Neural progenitor cell (in vitro differentiated cells): ENCODE data around the gene PRDM1.

Experiments used
- EZH2phosphoT487 ChIP-seq: fragments of 200-600 bp; sonication (generic); IDR thresholded peaks from 2 replicates; pipeline ENCODE4 v1.6.1; 2017; ENCODE audit warnings: antibody characterized with exemption
- TF ChIP-seq, protein P1 (sequence below): fragments of 200-600 bp; sonication (generic); IDR thresholded peaks from 2 replicates; pipeline ENCODE4 v1.5.1; 2017; ENCODE audit warnings: antibody characterized with exemption, mild to moderate bottlenecking

DNA sequence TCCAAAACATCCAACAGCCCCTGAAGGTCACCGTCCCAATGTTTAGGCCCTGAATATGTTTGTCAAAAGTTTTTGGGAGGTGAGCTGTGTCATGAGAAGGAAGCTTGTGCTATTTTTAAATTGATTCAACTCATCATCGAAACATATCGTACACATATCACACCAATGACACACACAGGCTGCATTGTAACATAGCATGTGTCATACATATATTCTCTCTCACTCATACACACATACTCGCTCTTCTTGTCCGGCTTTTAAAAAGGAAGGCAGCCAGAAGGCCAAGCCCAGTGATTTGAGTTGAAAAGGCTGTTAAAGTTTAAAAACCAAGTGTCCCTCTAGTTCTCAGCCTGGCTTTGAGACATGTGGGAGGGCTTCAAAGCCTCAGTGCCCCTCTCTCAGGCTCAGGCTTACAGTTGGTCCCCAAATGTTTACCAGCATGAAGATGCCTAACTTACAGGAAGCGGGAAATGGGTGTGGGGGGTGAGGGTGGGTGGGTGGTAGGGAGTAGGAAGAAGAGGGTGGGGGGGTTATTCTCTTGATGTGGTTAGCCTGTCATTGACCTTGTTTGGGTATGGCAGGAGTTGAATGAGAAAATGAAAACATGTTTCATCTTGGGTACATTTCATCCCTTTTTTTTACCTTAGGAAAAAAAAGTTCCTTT lies 3.3 kb upstream of the PRDM1 start:
- no peak for TF ChIP-seq EZH2phosphoT487
- TF ChIP-seq, protein P1, sequence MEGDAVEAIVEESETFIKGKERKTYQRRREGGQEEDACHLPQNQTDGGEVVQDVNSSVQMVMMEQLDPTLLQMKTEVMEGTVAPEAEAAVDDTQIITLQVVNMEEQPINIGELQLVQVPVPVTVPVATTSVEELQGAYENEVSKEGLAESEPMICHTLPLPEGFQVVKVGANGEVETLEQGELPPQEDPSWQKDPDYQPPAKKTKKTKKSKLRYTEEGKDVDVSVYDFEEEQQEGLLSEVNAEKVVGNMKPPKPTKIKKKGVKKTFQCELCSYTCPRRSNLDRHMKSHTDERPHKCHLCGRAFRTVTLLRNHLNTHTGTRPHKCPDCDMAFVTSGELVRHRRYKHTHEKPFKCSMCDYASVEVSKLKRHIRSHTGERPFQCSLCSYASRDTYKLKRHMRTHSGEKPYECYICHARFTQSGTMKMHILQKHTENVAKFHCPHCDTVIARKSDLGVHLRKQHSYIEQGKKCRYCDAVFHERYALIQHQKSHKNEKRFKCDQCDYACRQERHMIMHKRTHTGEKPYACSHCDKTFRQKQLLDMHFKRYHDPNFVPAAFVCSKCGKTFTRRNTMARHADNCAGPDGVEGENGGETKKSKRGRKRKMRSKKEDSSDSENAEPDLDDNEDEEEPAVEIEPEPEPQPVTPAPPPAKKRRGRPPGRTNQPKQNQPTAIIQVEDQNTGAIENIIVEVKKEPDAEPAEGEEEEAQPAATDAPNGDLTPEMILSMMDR, result no peak
